Stimulated activated CD4-positive, alpha-beta T cell treated with anti-CD3 and anti-CD28 coated beads, Interleukin-1b, Interleukin-23, amount 100 ng/mL, for 48 hours (primary cell): Measurements from ENCODE around the gene IL17RA.

Experiments used
- DNase-seq: peaks from one replicate; pipeline ENCODE4 v3.0.0-alpha.2; 2020

The IL17RA gene

GRCh38 chr22:17159504-17159951 lies 74.7 kb downstream of the IL17RA start:
- peak; percentile 84 for DNase-seq

- DNase-seq, result no peak
Measured at GRCh38 chr22:17161991-17162390, 77.2 kb downstream of the IL17RA start.

- no peak for DNase-seq
Measured at GRCh38 chr22:17162731-17163130, 77.9 kb downstream of the IL17RA start.

GRCh38 chr22:17164392-17165024 lies 79.7 kb downstream of the IL17RA start:
- DNase-seq, result no peak
